OCI-LY1 (cell line): ENCODE data around the gene MRTO4.

Experiments used
- H2AFZ ChIP-seq: fragments of 200-600 bp; sonication (generic), shearing (Covaris generic); 2 replicates; pipeline ENCODE4 v1.6.0; 2014; ENCODE audit warnings: antibody characterized with exemption, mild to moderate bottlenecking, low read length
- H3F3A ChIP-seq: fragments of 200-600 bp; sonication (generic), shearing (Covaris generic); 2 replicates; pipeline ENCODE4 v1.6.0; 2014; ENCODE audit warnings: mild to moderate bottlenecking, antibody characterized with exemption, low read length, moderate library complexity; ENCODE audit not compliant: insufficient read depth
- H3K27ac ChIP-seq: fragments of 200-600 bp; sonication (generic); 2 replicates; pipeline ENCODE4 v1.5.1; 2014; ENCODE audit warnings: low read length, mixed run types, mild to moderate bottlenecking, low read depth; ENCODE audit not compliant: poor library complexity, severe bottlenecking
- H3K27me3 ChIP-seq: fragments of 200-600 bp; sonication (generic); 2 replicates; pipeline ENCODE4 v1.6.0; 2014; ENCODE audit warnings: antibody characterized with exemption, mild to moderate bottlenecking, low read length, moderate library complexity; ENCODE audit not compliant: insufficient read depth
- H3K36me3 ChIP-seq: fragments of 200-600 bp; sonication (generic); 2 replicates; pipeline ENCODE4 v1.6.1; 2014; ENCODE audit warnings: mild to moderate bottlenecking, antibody characterized with exemption, low read length, moderate library complexity, mixed read lengths; ENCODE audit not compliant: insufficient read depth
- H3K4me1 ChIP-seq: fragments of 200-600 bp; sonication (generic); 2 replicates; pipeline ENCODE4 v1.5.1; 2014; ENCODE audit warnings: mild to moderate bottlenecking, low read length, moderate library complexity; ENCODE audit not compliant: insufficient read depth, severe bottlenecking
- H3K4me2 ChIP-seq: fragments of 200-600 bp; sonication (generic), shearing (Covaris generic); 2 replicates; pipeline ENCODE4 v1.6.1; 2014; ENCODE audit warnings: low read length
- H3K4me3 ChIP-seq: fragments of 200-600 bp; sonication (generic); 2 replicates; pipeline ENCODE4 v1.5.1; 2014; ENCODE audit warnings: low read length, low read depth, mild to moderate bottlenecking, mixed read lengths; ENCODE audit not compliant: poor library complexity, severe bottlenecking
- H3K79me2 ChIP-seq: fragments of 200-600 bp; shearing (Covaris generic); 2 replicates; pipeline ENCODE4 v1.6.1; 2016; ENCODE audit warnings: mixed run types, low read length, mixed read lengths; ENCODE audit not compliant: insufficient read depth
- H3K9ac ChIP-seq: fragments of 200-600 bp; sonication (generic), shearing (Covaris generic); 2 replicates; pipeline ENCODE4 v1.6.1; 2014; ENCODE audit warnings: mild to moderate bottlenecking, low read length, mixed read lengths
- H3K9me2 ChIP-seq: fragments of 200-600 bp; sonication (generic), shearing (Covaris generic); 2 replicates; pipeline ENCODE4 v1.6.1; 2014; ENCODE audit warnings: low read depth, mild to moderate bottlenecking, low read length, mixed read lengths
- H3K9me3 ChIP-seq: fragments of 200-600 bp; shearing (Covaris generic); 2 replicates; pipeline ENCODE4 v1.6.1; 2014; ENCODE audit warnings: low read length, mixed read lengths
- H4K20me1 ChIP-seq: fragments of 200-600 bp; sonication (generic), shearing (Covaris generic); 2 replicates; pipeline ENCODE4 v1.6.0; 2016; ENCODE audit warnings: mild to moderate bottlenecking, low read length; ENCODE audit not compliant: insufficient read depth
- EZH2 ChIP-seq: fragments of 200-600 bp; sonication (generic), shearing (Covaris generic); IDR thresholded peaks from 2 replicates; pipeline ENCODE4 v1.8.0; 2017; ENCODE audit warnings: borderline replicate concordance, mixed run types, mild to moderate bottlenecking, antibody characterized with exemption, low read length, moderate library complexity, mixed read lengths
- TF ChIP-seq, protein P1 (sequence below): fragments of 200-600 bp; sonication (generic), shearing (Covaris generic); IDR thresholded peaks from 2 replicates; pipeline ENCODE4 v1.5.1; 2017; ENCODE audit warnings: mild to moderate bottlenecking, antibody characterized with exemption, low read length, moderate library complexity, mixed read lengths

The MRTO4 gene

DNA sequence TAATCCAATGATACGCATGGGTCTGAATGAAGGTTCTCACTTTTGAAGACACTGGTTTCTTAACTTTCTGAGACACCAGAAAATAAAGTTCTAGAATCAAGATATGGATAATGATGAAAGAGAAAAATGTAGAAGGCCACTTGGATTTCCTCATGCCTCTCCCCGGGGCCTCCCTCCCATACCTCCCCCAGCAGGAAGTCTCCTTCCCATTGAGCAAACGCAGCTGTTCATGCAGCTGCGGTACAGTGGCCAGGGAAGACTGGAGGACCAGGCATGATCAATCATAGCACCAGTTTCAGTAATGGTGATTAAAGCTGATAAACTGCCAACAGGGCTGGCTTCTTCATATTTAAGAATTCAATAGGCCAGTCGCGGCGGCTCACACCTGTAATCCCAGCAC is 30.6 kb upstream of the MRTO4 start:
- H3K27ac ChIP-seq: no peak overlapping the region
- TF ChIP-seq EZH2: no peak
- TF ChIP-seq, protein P1, sequence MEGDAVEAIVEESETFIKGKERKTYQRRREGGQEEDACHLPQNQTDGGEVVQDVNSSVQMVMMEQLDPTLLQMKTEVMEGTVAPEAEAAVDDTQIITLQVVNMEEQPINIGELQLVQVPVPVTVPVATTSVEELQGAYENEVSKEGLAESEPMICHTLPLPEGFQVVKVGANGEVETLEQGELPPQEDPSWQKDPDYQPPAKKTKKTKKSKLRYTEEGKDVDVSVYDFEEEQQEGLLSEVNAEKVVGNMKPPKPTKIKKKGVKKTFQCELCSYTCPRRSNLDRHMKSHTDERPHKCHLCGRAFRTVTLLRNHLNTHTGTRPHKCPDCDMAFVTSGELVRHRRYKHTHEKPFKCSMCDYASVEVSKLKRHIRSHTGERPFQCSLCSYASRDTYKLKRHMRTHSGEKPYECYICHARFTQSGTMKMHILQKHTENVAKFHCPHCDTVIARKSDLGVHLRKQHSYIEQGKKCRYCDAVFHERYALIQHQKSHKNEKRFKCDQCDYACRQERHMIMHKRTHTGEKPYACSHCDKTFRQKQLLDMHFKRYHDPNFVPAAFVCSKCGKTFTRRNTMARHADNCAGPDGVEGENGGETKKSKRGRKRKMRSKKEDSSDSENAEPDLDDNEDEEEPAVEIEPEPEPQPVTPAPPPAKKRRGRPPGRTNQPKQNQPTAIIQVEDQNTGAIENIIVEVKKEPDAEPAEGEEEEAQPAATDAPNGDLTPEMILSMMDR: no peak
- H3K79me2 ChIP-seq: no peaks in the 10 kb centered on the region
- H3K9me3 ChIP-seq: no peaks in the 10 kb centered on the region
- no peaks in the 10 kb centered on the region for H3K4me1 ChIP-seq
- no peak overlapping the region for H2AFZ ChIP-seq
- H3F3A ChIP-seq: no peaks in the 10 kb centered on the region
- no peaks in the 10 kb centered on the region for H3K27me3 ChIP-seq
- H3K4me3 ChIP-seq: no peak overlapping the region
- H3K36me3 ChIP-seq: peaks cover 97% of the 10 kb centered on the region
- no peak overlapping the region for H3K4me2 ChIP-seq
- H3K9ac ChIP-seq: no peak overlapping the region
- no peaks in the 10 kb centered on the region for H3K9me2 ChIP-seq
- no peaks in the 10 kb centered on the region for H4K20me1 ChIP-seq

DNA sequence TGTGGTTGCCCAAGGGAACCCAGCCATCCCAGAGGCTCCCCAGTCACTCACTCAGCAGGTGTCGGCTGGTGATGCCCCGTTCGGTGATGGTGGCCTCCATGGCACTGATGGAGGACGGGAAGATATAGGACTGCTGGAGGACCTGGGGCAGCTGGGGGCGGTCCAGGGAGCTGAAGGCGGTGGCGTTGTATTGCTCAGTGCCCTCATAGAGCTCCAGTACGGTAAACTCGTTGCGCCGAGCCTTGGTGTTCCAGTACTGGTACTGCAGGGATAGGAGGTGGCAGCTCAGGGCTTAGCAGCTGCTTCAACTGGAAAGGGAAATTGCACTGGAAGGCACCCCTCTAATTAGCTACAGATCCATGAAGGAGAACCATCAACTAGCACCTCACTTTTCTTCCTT is 29.0 kb upstream of the MRTO4 start:
- Histone ChIP-seq H3K27me3 (no peaks in the 10 kb centered on the region), H3F3A (no peaks in the 10 kb centered on the region), H3K4me3 (no peak overlapping the region), H2AFZ (no peak overlapping the region), H4K20me1 (no peaks in the 10 kb centered on the region), H3K36me3 (peaks cover 97% of the 10 kb centered on the region), H3K79me2 (no peaks in the 10 kb centered on the region), H3K9me3 (no peaks in the 10 kb centered on the region), H3K4me2 (no peak overlapping the region), H3K9me2 (no peaks in the 10 kb centered on the region), H3K4me1 (no peaks in the 10 kb centered on the region), H3K9ac (no peak overlapping the region), H3K27ac (no peak overlapping the region)
- TF ChIP-seq, protein P1: no peak
- TF ChIP-seq EZH2: no peak

DNA sequence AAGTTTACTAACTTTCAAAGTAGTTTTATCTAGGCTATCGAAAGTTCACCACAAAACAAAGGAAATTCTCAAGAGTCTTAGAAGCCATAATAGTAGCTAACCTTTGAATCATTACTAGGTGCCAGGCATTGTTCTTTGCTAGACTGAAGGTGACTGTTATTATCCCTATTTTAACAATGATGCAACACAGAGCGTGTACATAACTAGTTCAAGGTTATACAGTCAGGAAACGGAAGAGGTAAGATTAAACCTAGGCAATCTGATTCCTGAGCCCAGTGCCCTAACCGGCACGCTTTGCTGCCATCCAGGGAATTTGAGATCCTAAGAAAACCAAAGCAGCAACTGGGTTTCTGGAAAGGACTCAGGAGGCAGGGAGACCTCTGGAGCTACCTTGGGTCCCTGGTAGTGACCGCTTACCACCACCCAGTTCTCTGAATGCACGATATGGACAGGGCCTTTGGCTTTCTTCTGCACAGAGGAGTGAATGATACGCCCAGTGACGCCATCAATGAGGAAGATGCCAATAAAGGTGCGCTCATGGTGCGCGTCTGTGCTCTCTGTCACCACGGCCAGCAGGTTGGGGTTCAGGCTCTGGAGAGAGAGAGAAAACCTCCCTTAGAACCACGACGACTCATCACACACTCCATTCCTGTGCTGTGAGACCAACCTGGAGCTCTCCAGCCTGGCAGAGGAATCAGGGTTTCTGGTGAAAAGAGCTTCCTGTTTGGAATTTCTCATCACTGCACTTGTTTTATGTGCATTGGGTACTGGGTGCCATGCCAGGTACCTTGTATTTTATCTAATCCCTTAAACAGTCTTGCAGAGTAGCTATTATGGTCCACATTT is 28.4 kb upstream of the MRTO4 start:
- Histone ChIP-seq H3K79me2 (no peaks in the 10 kb centered on the region), H3K27ac (no peak overlapping the region), H2AFZ (no peak overlapping the region), H3K4me2 (no peak overlapping the region), H3K36me3 (peaks cover 92% of the 10 kb centered on the region), H3K4me3 (no peak overlapping the region), H3K27me3 (no peaks in the 10 kb centered on the region), H3K4me1 (no peaks in the 10 kb centered on the region), H3K9ac (no peak overlapping the region), H3K9me2 (no peaks in the 10 kb centered on the region), H4K20me1 (no peaks in the 10 kb centered on the region), H3K9me3 (no peaks in the 10 kb centered on the region), H3F3A (no peaks in the 10 kb centered on the region)
- TF ChIP-seq, protein P1: no peak
- TF ChIP-seq EZH2: no peak
